NCI-H446 (cell line): ENCODE measurements around the gene ATP6V1G1.
"Not testable (repeated sequence)": the region's sequence is repeated elsewhere in the genome, so short reads cannot be mapped to it uniquely, and the experiment has no call there.

ENCODE experiments used
- DNase-seq, 2 experiments: peaks; one replicate each; lab custom pipeline; 2025; lab: John Stamatoyannopoulos, UW

Gene ATP6V1G1

DNA sequence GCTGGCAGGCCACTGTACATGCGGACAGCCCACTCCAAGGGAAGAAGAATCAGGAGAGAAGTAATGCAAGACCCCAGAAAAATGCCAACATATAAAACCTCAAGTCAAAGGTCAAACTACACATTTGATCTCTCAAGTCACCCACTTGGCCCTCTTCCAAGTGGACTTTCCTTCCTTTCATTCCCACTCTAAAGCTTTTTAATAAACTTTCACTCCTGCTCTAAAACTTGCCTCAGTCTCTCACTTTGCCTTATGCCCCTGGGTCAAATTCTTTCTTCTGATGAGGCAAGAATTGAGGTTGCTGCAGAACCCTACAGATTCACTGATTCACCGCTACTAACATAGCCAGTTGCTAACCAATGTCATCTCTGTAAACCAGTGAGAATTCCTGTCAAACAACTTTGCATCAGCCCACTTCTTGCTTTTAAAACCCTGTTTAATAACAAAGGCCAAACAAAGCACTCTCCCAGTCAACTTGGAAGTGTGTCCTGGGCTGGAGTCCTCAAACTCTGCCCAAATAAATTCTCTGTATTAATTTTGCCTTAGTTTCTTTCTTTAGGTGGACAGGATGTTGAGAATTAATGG, 6.9 kb upstream of the ATP6V1G1 start:
- no peak for DNase-seq

DNA sequence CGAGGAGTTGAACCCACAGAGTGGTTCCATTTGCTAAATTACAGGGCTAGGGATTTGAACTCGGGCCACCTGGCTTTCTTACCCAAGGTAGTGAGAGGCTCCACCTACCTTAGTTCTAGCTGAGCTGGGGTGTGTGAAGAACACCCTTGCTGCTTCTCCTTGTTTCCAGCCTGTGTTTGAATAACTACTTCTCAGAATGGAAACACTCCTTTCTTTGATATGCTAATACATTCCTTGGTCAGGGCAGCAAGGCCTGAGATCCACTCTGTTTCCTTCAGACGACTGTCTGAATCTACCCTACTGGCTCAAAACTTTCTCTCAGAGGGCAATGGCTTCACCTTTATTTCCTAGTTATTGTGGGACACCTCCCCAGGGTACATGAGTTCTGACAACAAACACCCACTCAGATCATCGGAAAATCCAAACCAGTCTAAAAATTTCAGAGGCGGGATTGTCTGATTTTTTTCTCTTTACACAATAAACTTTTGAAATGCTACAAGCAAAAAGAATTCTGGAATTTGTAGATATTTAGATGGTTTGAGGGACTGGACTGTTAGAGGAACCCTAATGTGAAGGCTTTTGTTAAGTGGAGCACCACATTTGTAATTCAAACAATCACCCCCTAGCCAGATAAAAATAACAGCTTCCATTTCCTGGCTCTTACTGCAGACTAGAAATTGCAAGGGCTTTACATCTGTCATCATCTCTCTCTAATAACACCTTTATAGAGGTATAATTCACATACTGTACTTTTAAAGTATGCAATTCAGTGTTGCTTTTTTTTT, 4.0 kb upstream of the ATP6V1G1 start:
- no peak for DNase-seq

DNA sequence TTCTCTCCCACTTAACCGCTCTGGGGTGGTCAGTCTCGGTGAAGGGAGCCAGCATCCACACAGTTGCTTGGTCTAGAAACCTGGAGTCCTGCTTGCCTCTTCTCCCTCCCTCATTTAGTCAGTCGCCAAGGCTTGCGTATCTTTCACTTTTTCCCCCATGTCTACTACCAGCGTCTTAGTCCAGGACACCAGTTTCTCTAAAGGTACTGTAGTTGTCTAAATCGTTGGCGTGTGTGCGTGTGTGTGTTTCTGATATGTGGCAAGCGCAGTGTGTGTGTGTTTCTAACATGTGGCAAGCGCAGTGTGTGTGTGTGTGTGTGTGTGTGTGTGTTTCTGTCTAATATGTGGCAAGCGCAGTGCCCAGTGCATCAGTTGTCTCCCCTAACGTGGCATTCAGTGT, 641 bp downstream of the ATP6V1G1 start:
- DNase-seq = no peak

DNA sequence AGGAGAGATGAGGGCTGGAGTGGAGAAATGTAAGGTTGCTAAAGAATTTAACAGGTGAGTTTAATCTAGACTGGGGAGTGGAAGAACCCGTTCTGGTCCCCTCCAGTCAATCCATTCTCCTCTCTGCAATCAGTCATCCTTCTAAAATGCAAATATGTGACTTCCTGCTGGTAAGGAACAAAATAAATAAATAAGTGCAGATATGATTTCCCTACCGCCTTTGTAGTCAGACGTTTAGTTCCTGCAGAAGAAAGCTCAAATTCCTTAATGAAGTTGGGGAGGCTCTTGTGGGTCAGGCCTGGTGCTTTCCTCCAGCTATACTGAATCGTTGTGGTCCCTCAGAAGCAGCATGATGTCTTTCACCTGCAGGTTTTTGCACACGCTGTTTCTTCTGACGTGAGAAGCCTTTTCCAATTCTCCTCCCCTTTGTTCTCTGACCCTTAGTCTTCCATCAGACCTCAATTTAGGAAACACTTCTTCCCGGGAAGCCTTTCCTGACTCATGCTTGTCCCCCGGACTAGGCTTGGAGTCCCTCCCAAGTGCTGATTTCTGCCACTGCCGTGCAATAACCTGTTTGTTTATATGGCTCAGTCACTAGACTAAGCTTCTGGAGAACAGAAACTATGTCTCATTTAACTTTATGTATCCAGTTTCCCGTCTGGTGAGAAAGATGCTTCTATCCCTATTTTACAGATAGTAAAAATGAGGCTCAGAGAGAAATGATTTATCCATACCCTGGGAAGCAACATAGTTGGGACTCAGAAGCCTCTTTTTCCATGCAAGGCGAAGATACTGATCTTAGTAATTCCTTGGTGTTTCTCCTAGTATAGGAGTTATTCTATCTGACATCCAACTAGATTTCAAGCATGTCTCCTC, 1.3 kb downstream of the ATP6V1G1 start:
- DNase-seq = no peak

DNA sequence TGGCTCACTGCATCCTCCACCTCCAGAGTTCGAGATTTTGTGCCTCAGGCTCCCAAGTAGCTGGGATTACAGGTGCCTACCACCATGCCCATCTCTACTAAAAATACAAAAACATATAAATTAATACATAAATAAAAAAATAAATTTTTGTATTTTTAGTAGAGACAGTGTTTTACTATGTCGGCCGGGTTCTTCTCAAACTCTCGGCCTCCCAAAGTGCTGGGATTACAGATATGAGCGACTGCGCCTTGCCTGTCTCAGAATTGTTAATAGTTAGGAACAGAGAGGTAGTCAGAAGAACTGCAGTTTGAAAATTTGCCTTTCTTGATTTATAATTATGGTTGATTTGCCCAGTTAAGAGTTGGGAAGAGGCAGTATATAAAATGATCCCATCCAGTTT, 2.8 kb downstream of the ATP6V1G1 start:
- DNase-seq = no peak

DNA sequence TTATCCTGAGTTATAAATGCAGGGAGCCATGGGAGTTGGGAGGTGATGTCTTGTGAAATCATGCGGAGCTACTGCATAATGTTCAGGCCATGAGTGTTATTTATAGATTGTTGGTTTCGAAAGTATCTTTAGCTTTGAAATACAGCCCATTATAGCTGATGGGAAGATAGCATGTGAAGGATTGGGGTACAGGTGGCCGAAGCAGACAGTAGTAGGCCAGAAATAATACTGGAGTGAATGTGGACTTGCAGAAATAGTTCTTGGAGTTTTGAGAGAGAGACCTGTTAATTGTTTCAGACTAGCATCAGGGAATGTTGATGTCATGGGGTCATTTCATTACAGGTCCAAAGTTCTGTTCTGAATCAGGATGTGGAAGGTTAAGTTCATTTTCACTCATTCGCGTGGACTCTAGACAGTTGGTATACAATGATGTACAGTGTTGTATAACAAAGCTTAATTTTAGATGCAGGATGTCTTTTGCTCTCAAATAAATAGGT, 3.8 kb downstream of the ATP6V1G1 start:
- no peak for DNase-seq

DNA sequence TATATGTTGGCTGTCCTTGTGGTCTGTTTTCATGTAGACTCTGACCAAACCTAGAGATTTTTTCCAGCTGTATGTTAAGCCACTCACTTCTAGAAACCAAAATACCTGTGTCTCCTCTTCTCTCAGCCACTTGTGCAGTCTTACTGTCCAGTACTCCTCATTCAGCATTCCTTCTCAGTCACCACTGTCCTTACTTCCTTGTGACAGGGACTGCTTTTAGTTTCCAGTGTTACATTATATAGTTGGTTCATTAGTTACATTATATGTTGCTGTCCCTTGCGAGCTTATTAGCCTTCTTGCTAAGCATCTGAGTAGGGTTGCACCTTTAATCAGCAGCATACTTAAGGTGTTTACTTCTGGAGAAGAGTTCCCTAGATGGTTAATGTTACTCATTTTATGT, 4.3 kb downstream of the ATP6V1G1 start:
- no peak for DNase-seq

DNA sequence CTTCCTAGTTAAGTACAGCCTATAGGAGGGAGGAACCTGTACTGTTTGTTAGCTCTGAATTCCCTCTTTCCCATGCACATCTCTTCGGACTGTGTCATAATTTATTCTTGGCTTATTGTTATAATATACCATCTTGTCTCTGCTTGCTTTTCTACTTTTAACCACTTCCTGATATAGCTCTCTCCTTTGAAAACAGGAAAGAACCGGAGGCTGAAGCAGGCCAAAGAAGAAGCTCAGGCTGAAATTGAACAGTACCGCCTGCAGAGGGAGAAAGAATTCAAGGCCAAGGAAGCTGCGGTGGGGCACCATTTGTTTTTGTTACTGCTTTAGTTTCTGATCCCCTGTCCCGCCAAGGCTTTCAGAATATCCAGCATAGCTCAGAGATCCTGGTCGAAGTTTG, 4.8 kb downstream of the ATP6V1G1 start:
- no peak for DNase-seq

DNA sequence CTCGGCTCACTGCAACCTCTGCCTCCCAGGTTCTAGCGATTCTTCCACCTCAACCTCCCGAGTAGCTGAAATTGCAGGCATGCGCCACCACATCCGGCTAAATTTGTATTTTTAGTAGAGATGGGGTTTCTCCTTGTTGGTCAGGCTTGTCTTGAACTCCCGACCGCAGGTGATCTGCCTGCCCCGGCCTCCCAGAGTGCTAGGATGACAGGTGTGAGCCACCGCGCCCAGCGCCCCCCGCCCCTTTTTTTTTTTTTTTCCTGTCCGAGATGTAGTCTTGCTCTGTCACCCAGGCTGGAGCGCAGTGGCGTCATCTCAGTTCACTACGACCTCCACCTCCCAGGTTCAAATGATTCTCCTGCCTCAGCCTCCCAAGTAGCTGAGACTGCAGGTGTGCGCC, 6.6 kb downstream of the ATP6V1G1 start:
- DNase-seq = no peak

DNA sequence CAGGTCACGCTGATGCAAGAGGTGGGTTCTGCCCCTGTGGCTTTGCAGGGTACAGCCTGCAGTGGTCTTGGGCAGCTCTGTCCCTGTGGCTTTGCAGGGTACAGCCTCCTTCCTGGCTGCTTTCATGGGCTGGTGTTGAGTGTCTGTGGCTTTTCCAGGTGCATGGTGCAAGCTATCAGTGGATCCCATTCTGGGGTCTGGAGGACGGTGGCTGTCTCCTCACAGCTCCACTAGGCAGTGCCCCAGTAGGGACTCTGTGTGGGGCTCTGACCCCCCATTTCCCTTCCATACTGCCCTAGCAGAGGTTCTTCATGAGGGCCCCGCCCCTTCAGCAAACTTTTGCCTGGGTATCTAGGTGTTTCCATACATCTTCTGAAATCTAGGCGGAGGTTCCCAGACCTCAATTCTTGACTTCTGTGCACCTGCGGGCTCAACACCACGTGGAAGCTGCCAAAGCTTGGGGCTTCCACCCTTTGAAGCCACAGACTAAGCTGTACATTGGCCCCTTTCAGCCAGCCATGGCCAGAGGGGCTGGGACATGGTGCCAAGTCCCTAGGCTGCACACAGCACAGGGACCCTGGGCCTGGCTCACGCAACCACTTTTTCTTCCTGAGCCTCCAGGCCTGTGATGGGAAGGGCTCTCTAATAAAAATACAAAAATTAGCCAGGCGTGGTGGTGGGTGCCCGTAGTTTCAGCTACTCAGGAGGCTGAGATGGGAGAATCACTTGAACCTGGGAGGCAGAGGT, 13.1 kb downstream of the ATP6V1G1 start:
- DNase-seq = not testable (repeated sequence)

DNA sequence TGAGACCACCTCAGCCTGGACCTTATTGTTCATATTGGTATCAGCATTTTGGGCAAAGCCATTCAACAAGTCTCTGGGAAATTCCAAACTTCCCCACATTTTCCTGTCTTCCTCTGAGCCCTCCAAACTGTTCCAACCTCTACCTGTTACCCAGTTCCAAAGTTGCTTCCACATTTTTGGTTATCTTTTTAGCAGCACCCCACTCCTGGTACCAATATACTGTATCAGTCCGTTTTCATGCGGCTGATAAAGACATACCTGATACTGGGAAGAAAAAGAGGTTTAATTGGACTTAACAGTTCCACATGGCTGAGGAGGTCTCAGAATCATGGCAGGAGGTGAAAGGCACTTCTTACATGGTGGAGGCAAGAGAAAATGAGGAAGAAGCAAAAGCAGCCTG, 14.2 kb downstream of the ATP6V1G1 start:
- DNase-seq = not testable (repeated sequence)

DNA sequence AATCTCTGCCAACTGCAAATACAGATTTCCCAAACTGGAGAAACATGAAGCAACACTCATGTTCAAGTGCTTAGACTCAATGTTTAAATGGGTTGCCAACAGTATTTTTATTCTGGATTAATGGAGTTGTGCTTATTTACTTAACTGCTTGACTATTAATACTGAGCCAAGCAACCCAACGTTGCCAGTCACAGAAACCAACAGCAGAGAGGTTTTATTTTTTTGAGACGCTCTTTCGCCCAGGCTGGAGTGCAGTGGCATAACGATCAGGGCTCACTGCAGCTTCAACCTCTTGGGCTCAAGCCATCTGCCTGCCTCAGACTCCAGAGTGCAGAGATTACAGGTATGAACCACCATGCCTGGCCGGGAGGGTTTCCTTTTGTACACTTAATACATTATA, 15.1 kb downstream of the ATP6V1G1 start:
- DNase-seq = no peak

DNA sequence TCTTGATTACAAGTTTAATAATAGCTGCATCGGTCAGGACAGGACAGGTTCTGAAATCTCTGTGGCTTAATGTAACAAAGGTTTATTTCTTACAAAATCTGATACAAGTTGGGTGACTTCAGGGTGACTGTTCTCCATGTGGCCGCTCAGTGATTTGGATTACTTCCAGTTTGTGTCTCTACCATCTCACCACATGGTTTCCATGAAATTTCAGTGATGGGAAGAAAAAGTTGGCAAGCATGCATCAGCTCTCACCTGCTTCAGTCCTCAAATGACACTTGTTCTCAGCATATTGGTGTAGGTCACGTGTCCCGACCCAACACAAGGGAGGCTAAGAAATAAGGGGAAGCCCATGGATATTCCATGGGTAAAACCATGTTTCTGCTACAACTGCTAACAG, 15.7 kb downstream of the ATP6V1G1 start:
- no peak for DNase-seq

DNA sequence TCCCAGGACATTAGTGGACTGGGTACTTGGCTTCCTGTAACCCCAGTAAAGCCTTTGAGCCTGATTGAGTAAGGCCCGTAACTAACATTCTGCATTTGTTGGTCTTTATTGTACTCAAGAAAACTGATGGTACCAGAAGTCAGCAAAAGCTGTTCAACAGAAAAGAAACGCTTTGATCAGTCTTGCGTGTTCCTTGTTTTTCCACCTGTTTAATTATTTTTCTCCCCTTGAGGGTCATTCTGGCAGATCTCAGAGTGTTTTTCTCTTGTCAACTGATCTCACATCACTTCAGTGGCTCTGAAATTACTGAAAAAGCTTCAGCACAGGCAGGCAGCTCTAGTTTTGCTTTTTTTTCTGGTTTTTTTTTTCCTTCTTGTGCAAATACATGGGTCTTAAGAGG, 17.4 kb downstream of the ATP6V1G1 start:
- DNase-seq = no peak

DNA sequence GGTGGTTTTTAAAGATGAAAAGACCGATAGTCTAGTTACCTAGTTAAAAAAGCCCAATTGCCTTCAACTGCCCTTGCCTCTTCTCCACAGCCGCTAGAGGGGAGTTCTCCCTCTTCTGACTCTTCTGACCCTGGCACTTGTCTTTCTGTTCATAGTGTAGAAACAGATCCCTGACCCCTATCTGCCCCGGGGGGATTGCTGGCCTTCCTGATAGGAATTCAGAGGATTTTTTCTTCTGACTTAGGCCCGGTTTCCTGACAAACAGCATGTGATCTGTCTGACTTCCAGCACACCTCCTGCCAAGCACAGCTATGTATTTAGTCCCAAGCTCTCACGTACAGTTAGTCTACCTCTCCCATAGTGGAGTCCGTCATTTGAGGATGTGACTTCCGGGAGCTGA, 18.5 kb downstream of the ATP6V1G1 start:
- DNase-seq = no peak

DNA sequence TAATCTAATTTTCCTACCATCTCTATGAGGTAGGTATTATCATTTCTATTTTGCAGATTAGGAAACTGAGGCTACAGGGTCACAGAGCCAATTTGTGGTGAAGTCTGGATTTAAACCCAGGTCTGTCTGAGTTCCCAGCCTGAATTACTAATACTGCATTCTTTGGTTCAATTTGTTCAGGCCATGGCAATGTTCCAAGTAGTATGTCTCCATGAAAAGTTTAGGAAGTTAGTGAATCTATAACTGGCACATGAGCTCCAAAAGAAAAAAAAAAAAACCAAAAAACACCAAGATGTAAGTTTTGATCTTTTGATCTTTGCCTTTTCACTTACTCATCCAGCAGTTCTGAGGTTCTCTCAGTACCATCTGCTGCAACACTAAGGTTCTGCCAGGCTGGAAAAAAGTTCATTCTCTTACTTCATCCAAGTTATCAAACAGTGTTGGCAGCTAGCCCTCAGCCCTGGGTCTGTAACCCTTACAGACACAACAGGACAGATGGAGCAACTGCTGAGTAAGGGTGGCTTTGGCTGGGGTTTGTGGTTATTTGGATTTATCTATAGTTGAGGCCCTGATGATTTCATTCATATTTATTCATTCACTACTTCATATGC, 19.1 kb downstream of the ATP6V1G1 start:
- DNase-seq = peak; percentile 49 to 86

DNA sequence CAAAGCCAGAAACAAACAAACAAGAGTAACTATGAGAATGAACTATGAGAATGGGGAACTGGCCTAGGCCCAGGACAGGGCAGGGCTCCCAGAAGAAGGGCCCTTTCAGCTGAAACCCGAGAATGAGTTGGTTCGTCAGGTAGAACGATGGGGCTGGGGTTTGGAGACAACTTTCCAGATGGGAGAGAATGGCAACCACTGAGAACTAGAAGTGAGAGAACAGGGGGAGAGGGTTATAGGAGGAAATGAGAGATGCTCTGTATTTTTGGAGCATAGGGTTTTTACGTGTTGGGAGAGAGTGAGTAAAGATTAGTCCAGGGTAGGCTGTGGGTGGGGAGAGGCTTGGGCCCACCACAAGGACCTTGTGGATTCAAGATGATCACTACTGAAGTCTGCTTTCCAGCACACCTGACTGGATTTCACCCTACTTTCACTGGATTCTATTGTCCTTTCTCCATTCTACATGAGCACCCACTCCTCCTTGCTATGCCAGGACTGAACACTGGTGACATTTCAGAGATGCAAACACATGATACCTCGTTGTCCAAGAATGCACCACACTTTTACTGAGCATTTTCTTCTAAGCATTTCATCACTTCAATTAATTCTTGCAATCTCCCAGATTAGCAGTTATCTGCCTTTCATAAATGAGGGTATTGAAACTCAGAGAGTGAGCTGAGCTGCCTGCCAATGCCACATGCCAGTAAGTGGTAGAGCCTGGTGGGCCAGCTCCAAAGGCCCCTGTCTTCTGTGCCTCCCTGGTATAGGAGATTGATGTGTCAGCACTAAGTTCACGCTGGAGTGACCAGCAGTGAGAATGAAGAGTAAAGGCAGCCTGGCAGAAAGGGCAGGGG, 20.3 kb downstream of the ATP6V1G1 start:
- no peak for DNase-seq

DNA sequence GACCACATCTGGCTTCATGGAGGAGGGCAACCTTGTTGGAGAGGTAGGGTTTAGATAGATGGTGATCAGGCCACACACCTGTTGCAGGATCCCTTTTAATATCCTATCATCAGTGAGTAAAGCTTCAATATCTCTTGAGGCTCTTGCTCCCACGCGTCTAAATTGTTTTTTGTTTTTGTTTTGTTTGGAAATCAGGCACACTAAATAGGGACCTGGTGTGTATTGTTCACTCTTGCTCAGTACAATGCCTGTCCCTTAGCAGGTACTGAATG, 20.9 kb downstream of the ATP6V1G1 start:
- no peak for DNase-seq

DNA sequence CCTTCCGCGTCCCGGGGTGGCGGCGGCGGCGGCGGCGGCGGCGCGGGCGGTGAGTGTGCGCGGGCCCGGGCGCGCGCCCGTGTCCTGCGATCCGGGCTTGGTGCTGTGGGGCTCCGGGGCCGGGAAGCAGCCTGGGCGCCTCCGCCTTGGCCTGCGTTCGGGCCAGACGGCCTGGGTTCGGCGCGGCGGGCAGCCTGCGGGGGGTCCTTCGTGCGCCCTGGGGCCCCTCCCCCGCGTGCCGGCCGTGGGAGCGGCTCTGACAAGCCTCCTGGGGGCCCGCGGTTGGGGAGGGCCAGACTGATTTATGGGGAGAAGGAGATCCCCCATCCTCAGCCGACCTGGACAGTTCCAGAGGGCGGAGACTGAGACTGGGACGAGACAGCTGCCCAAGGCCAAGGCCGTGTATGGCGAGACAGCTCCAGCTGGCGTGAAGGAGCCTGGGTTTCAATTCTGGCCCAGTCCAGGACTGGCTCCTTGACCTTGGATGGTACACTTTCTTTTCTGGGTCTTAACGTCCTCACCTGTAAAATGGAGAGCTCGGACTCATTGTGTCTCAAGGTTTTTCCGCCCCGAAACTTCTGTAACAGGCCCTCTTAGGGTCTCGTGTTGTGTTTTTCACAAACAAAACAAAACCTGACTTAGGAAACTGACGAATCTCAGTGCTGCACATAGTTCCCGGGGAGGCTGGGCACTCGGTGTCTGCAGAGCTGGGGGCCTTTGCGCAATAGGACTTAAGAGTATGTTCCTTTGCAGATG, 24.1 kb downstream of the ATP6V1G1 start:
- peak in 1 of 2 experiments; percentile 28 for DNase-seq

DNA sequence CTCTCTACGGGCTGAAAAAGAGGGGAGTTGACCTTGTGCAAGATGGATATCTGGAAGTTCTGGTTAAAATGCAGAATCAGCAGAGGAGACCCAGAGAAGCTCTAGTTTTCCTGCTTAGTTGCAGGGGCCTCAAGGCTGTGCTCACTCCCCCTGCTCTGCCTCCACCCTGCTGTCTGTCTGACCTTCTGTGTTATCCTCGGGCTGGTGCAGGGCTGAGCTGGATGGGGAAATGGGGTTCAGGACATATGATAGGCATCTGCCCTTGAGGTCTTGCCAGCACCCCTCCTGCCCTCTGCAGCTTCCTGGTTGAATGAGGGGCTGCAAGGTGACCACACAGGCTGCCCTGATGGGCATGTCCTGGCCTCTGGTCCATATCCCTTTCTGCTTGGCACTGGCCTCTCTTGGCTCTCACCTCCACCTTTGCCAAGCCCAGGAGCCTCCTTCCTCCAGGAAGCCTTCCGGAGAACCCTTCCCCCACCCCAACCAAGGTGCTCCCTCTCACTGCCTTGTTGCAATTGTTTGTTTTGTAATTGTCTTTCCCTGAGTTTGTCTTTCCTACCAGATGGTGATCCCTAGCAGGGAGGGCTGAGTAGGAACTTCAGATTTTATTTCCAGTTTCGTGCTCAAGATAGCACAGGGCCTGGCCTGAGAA, 24.8 kb downstream of the ATP6V1G1 start:
- no peak for DNase-seq
